ENCODE results near the gene BABAM2.

DNA sequence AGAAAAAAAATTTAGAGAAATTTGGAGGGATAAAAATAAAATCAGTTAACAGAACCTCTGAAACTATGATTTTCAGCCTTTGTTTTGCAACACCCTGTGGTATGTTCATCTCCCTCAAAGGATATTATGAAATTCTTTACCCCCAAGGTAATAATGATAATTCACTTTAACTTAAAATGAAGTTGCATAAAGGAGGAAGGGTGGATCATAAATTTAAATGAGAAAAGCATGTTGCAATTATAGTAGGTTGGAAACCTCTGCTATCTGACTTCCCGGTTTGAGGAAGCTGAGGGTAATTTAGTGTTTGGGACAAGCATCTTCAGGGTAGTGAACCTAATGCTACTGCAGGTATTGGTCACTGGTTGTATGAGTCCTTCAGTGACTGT lies 102.9 kb downstream of the BABAM2 start:
- TF ChIP-seq EZH2 (IDR thresholded peaks at IDR 0.05; ENCODE audit: insufficient read depth, low read length) = no peak
- TF ChIP-seq, protein P1, sequence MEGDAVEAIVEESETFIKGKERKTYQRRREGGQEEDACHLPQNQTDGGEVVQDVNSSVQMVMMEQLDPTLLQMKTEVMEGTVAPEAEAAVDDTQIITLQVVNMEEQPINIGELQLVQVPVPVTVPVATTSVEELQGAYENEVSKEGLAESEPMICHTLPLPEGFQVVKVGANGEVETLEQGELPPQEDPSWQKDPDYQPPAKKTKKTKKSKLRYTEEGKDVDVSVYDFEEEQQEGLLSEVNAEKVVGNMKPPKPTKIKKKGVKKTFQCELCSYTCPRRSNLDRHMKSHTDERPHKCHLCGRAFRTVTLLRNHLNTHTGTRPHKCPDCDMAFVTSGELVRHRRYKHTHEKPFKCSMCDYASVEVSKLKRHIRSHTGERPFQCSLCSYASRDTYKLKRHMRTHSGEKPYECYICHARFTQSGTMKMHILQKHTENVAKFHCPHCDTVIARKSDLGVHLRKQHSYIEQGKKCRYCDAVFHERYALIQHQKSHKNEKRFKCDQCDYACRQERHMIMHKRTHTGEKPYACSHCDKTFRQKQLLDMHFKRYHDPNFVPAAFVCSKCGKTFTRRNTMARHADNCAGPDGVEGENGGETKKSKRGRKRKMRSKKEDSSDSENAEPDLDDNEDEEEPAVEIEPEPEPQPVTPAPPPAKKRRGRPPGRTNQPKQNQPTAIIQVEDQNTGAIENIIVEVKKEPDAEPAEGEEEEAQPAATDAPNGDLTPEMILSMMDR (IDR thresholded peaks at IDR 0.05; ENCODE audit: insufficient read depth, low read depth, low read length) = no peak
